Cardiac fibroblast (primary cell): ENCODE data around the gene RPS6KL1.

ENCODE experiments used
- DNase-seq, 2 donors: peaks; one replicate each; pipeline versions ENCODE4 v3.0.0 to v3.0.0-alpha.2; 2010; ENCODE audit warnings: low read depth in 2 of 2
- H3K4me3 ChIP-seq, 2 donors: replicated peaks in 1 of 2; 1 replicate in 1 of 2; 2 replicates in 1 of 2; pipeline ENCODE4 v1.5.1; 2011; ENCODE audit warnings: low read depth in 2 of 2, low read length in 2 of 2, mild to moderate bottlenecking in 2 of 2, moderate library complexity in 1 of 2
- CTCF ChIP-seq: IDR thresholded peaks from one replicate; pipeline ENCODE4 v1.5.1; 2011; ENCODE audit warnings: low read depth, mild to moderate bottlenecking, low read length, inconsistent platforms

The RPS6KL1 gene

DNA sequence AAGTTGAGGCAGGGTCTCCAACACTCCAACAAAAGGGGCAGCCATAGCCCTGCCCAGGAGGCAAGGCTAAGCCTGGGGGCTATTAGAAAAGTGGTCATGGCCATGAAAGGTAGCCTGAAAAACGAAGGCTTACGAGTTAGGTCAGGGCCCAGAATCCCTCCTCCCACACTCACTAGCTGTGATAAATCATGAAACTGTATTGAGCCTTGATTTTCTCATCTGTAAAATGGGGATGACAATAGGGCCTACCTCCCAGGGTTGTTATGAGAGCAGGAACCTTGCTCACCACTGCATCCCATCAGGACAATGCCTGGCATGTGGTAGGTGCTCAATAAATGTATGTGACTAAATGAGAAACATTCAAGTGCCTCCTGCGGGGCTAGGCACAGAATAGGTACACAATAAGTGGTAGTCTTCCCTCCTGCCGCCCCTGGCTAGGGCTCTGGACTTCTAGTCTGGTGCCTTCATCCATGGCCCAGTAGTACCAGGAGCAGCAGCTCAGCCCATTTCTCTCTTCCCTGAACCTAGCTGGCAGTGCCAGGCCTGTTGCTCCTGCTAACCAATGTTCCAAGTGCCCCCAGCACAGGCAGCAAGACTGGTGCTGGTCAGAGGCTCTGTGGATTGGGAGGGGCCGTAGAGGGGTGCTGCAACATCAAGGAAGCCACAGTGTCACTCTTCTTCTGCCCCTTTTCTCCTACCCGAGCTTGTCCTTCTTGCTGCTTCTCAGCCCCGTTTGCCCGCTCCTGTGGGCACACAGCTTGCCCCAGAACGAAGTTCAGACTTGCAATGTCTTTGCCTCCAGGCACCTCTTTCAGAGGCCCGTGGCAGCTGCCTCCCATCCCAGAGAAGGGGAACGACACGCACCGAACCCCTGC, 24.5 kb upstream of the RPS6KL1 start:
- H3K4me3 ChIP-seq: no peak overlapping the region
- TF ChIP-seq CTCF: no peak

GRCh38 chr14:74946659-74947281, 23.7 kb upstream of the RPS6KL1 start:
- no peak overlapping the region for H3K4me3 ChIP-seq
- DNase-seq: no peak
- TF ChIP-seq CTCF: no peak

More for the DNA sequence above, 24.5 kb upstream of the RPS6KL1 start:
- no peak for DNase-seq

DNA sequence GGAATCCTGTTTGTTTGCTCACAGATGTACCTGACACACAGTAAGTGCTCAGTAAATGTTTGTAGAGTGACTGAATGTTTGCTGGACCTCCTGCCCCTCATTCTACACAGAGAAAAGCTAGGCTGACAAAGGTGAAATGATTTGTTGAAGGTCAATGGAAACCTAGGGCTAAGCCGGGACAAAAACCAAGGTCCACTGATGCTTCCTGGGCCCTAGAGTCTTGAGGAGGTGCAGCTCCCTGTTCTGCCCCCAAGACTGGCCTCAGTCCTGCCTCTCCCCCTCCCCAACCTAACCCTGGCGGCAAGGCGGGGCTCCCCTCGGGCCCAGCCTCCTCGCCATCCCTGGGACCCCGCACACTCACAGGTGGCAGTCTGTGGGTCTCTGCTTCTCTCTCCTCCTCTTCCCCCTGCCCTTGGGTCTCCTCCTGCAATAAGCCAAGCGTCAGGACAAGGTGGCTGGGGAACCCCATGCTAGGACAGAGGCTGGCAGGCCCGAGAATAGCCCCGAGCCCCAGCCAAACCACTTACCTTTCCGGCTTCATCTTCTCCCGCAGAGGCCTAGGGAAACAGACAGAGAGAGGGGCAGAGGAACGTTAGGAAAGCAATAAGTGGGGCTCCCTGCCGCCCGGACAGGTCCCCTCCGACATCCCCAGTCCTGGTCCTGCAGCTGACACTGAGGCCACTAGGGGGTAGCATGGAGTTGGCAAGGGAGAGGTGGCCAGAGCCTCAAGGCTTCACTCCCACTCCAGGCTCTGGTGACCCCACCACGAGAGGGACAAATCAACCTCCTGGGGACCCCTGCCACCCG, 23.0 kb upstream of the RPS6KL1 start:
- H3K4me3 ChIP-seq: no peak overlapping the region
- TF ChIP-seq CTCF: peak; percentile 96
- peak; percentile 75 to 76 for DNase-seq

- peak; percentile 60 for TF ChIP-seq CTCF
- no peak overlapping the region for H3K4me3 ChIP-seq
- DNase-seq: peak; percentile 32
These were observed 22.3 kb upstream of the RPS6KL1 start for GRCh38 chr14:74945261-74945851.

GRCh38 chr14:74942608-74943007, 19.5 kb upstream of the RPS6KL1 start:
- H3K4me3 ChIP-seq: no peak overlapping the region
- no peak for DNase-seq
- TF ChIP-seq CTCF: no peak

DNA sequence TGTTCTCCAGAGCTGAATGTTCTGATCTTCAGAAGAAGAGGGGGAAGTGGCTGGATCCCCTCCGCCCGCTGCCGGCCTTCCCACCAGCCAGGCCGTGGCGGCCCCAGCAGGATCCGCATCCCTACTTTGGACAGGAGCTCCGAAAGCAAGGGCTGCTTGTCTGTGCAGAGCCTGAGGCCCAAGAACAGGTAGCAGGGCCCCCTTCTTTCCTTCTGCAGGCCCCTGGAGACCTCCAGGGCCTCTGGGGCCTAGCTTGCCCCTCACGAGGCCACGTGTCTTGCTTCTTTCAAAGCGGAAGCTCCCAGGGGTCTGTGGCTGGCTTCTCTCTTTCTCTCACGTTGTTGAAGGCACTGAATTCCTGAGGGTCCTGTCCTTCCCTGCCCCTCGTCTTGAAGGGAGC, 19.1 kb upstream of the RPS6KL1 start:
- no peak for TF ChIP-seq CTCF
- H3K4me3 ChIP-seq: no peak overlapping the region
- no peak for DNase-seq
